Measurements from ENCODE around the gene ADK.

ADK gene

GRCh38 chr10:74176380-74177139, 25.5 kb downstream of the ADK start:
- H2AFZ ChIP-seq (ENCODE audit: low read depth, low read length) = peak overlapping the region; percentile 78
- H3K9me3 ChIP-seq (ENCODE audit: insufficient read depth, low read length) = no peaks in the 10 kb centered on the region
- H3K27ac ChIP-seq (ENCODE audit: low read length) = peak overlapping the region; percentile 56
- H3K4me3 ChIP-seq (ENCODE audit: low read length) = peak overlapping the region; percentile 83
- no peaks in the 10 kb centered on the region for H3K27me3 ChIP-seq (ENCODE audit: low read depth, low read length)
- no peaks in the 10 kb centered on the region for H3K36me3 ChIP-seq (replicated peaks; ENCODE audit: low read depth, low read length)
- H4K20me1 ChIP-seq (ENCODE audit: insufficient read depth, low read length) = no peaks in the 10 kb centered on the region
- H3K4me1 ChIP-seq (ENCODE audit: low read length) = peaks cover 7% of the 10 kb centered on the region
- H3K9ac ChIP-seq (ENCODE audit: low read length) = peak overlapping the region; percentile 82
- H3K4me2 ChIP-seq (ENCODE audit: low read length) = peak overlapping the region; percentile 79
- peaks cover 29% of the 10 kb centered on the region for H3K79me2 ChIP-seq (ENCODE audit: low read length)
- no peak for TF ChIP-seq EZH2phosphoT487 (IDR thresholded peaks at IDR 0.05; ENCODE audit: low read depth)
- TF ChIP-seq CTCF (IDR thresholded peaks at IDR 0.05; ENCODE audit: low read depth, low read length) = no peak

- H3K9me3 ChIP-seq (ENCODE audit: insufficient read depth, low read length) = no peaks in the 10 kb centered on the region
- peaks cover 33% of the 10 kb centered on the region for H3K79me2 ChIP-seq (ENCODE audit: low read length)
- H3K9ac ChIP-seq (ENCODE audit: low read length) = peak overlapping the region; percentile 82
- TF ChIP-seq CTCF (IDR thresholded peaks at IDR 0.05; ENCODE audit: low read depth, low read length) = no peak
- no peak for TF ChIP-seq EZH2phosphoT487 (IDR thresholded peaks at IDR 0.05; ENCODE audit: low read depth)
- no peaks in the 10 kb centered on the region for H3K36me3 ChIP-seq (replicated peaks; ENCODE audit: low read depth, low read length)
- no peaks in the 10 kb centered on the region for H4K20me1 ChIP-seq (ENCODE audit: insufficient read depth, low read length)
- peak overlapping the region; percentile 79 for H3K4me2 ChIP-seq (ENCODE audit: low read length)
- H3K4me1 ChIP-seq (ENCODE audit: low read length) = peaks cover 13% of the 10 kb centered on the region
- peak overlapping the region; percentile 56 for H3K27ac ChIP-seq (ENCODE audit: low read length)
- H3K4me3 ChIP-seq (ENCODE audit: low read length) = peak overlapping the region; percentile 83
- H2AFZ ChIP-seq (ENCODE audit: low read depth, low read length) = peak overlapping the region; percentile 54
- H3K27me3 ChIP-seq (ENCODE audit: low read depth, low read length) = no peaks in the 10 kb centered on the region
Observed at GRCh38 chr10:74177140-74177677, 26.2 kb downstream of the ADK start.

- Histone ChIP-seq H3K4me1 (ENCODE audit: low read length) (peaks cover 13% of the 10 kb centered on the region), H3K79me2 (ENCODE audit: low read length) (peaks cover 42% of the 10 kb centered on the region), H3K9me3 (ENCODE audit: insufficient read depth, low read length) (no peaks in the 10 kb centered on the region), H4K20me1 (ENCODE audit: insufficient read depth, low read length) (no peaks in the 10 kb centered on the region), H3K4me2 (ENCODE audit: low read length) (no peak overlapping the region), H2AFZ (ENCODE audit: low read depth, low read length) (no peak overlapping the region), H3K27ac (ENCODE audit: low read length) (no peak overlapping the region), H3K27me3 (ENCODE audit: low read depth, low read length) (no peaks in the 10 kb centered on the region), H3K36me3 (replicated peaks; ENCODE audit: low read depth, low read length) (no peaks in the 10 kb centered on the region), H3K4me3 (ENCODE audit: low read length) (no peak overlapping the region), H3K9ac (ENCODE audit: low read length) (no peak overlapping the region)
- no peak for TF ChIP-seq EZH2phosphoT487 (IDR thresholded peaks at IDR 0.05; ENCODE audit: low read depth)
- no peak for TF ChIP-seq CTCF (IDR thresholded peaks at IDR 0.05; ENCODE audit: low read depth, low read length)
Observed at GRCh38 chr10:74178042-74178791, 27.2 kb downstream of the ADK start.

GRCh38 chr10:74179111-74179710, 28.2 kb downstream of the ADK start:
- H3K27ac ChIP-seq (ENCODE audit: low read length) = no peak overlapping the region
- no peaks in the 10 kb centered on the region for H3K27me3 ChIP-seq (ENCODE audit: low read depth, low read length)
- TF ChIP-seq CTCF (IDR thresholded peaks at IDR 0.05; ENCODE audit: low read depth, low read length) = no peak
- no peak for TF ChIP-seq EZH2phosphoT487 (IDR thresholded peaks at IDR 0.05; ENCODE audit: low read depth)
- no peaks in the 10 kb centered on the region for H4K20me1 ChIP-seq (ENCODE audit: insufficient read depth, low read length)
- H3K4me1 ChIP-seq (ENCODE audit: low read length) = peaks cover 13% of the 10 kb centered on the region
- peaks cover 47% of the 10 kb centered on the region for H3K79me2 ChIP-seq (ENCODE audit: low read length)
- no peak overlapping the region for H3K4me3 ChIP-seq (ENCODE audit: low read length)
- no peak overlapping the region for H2AFZ ChIP-seq (ENCODE audit: low read depth, low read length)
- H3K36me3 ChIP-seq (replicated peaks; ENCODE audit: low read depth, low read length) = no peaks in the 10 kb centered on the region
- no peak overlapping the region for H3K9ac ChIP-seq (ENCODE audit: low read length)
- no peak overlapping the region for H3K4me2 ChIP-seq (ENCODE audit: low read length)
- no peaks in the 10 kb centered on the region for H3K9me3 ChIP-seq (ENCODE audit: insufficient read depth, low read length)

All from OCI-LY3 (cell line).